Endothelial cell of umbilical vein (primary cell): ENCODE measurements around the gene CD55.

Experiments
- JUN ChIP-seq: IDR thresholded peaks from 2 replicates; pipeline ENCODE4 v1.6.1; 2011; ENCODE audit warnings: borderline replicate concordance, low read depth; ENCODE audit not compliant: insufficient read length, insufficient read depth
- TF ChIP-seq, protein P1 (sequence below), 2 donors: IDR thresholded peaks; 1 replicate in 1 of 2; 2 replicates in 1 of 2; pipeline ENCODE4 v1.5.1; 2011; ENCODE audit warnings: low read length in 2 of 2, mild to moderate bottlenecking in 2 of 2, moderate library complexity in 2 of 2, control low read depth in 1 of 2, inconsistent platforms in 1 of 2, low read depth in 1 of 2; ENCODE audit not compliant: insufficient read depth in 1 of 2; ENCODE audit errors: extremely low read depth in 1 of 2

DNA sequence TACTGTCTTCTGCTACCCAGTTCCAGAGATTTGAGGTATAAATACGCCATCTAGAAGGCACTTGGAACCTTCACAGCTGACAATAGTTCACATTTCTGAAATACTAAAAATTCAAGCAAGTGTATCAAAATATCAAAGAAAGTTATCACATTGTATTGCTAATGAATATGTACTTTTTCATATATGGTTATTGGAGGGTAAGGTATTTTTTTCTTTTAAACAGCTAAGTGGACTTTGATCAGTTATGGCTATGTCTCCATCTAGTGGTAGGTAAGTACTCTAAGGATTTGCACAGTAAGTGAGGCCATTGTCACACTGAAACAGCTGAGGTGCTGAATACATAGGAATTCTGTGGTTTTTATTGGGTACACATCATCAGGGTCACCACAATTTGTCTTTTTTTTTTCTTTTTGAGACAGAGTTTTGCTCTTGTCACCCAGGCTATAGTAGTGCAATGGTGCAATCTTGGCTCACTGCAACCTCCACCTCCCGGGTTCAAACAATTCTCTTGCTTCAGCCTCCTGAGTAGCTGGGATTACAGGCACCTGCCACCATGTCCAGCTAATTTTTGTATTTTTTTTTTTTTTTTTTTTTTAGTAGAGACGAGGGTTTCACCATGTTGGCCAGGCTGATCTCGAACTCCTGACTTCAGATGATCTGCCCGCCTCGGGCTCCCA, 83.5 kb downstream of the CD55 start:
- TF ChIP-seq, protein P1, sequence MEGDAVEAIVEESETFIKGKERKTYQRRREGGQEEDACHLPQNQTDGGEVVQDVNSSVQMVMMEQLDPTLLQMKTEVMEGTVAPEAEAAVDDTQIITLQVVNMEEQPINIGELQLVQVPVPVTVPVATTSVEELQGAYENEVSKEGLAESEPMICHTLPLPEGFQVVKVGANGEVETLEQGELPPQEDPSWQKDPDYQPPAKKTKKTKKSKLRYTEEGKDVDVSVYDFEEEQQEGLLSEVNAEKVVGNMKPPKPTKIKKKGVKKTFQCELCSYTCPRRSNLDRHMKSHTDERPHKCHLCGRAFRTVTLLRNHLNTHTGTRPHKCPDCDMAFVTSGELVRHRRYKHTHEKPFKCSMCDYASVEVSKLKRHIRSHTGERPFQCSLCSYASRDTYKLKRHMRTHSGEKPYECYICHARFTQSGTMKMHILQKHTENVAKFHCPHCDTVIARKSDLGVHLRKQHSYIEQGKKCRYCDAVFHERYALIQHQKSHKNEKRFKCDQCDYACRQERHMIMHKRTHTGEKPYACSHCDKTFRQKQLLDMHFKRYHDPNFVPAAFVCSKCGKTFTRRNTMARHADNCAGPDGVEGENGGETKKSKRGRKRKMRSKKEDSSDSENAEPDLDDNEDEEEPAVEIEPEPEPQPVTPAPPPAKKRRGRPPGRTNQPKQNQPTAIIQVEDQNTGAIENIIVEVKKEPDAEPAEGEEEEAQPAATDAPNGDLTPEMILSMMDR (IDR thresholded peaks at IDR 0.05; ENCODE audit: extremely low read depth in 1 of 2, insufficient read depth in 1 of 2, low read depth in 1 of 2, low read length in 2 of 2) = peak; percentile 49 to 55
- no peak for TF ChIP-seq JUN
